HepG2 (cell line): ENCODE data around the gene ELF1. TPM values are rescaled to one million over a fixed set of nuclear protein-coding genes. Genes with fewer than 3 reads are reported as not detected.

ENCODE experiments used
- ATAC-seq: fragments of 200-7000 bp; cut with Tn5 transposase; 3 replicates; pipeline ENCODE4 v1.9.1; 2020; ENCODE audit warnings: mild to moderate bottlenecking, moderate library complexity
- BruUV-seq: library from RNA; stranded (reverse); fragments of 400-500 nt; replicated peaks from 2 replicates; lab custom pipeline; 2021; lab: Mats Ljungman, UMichigan
- CTCF ChIA-PET: fragments of 300-600 bp; formaldehyde crosslinking; extraction: SDS; loops from one replicate; lab custom pipeline; 2021; ENCODE audit warnings: low total read pairs, inconsistent platforms, low intra/inter-chr PET ratio; lab: Yijun Ruan, JAX
- POLR2A ChIA-PET: fragments of 350-600 bp; sonication (Branson Sonifier 250); formaldehyde crosslinking; loops from one replicate; lab custom pipeline; 2020; ENCODE audit warnings: antibody characterized with exemption, inconsistent platforms; lab: Yijun Ruan, JAX
- DNase-seq: peaks from one replicate; pipeline ENCODE4 v3.0.0-alpha.2; 2015; ENCODE audit warnings: low spot score
- FAIRE-seq: peaks from 3 replicates; lab custom pipeline; 2011; peaks lifted over from hg19 to GRCh38; lab: Jason Lieb, UNC
- H2AFZ ChIP-seq: one replicate; pipeline ENCODE4 v1.6.1; 2011; ENCODE audit warnings: low read length, inconsistent platforms
- H3K27ac ChIP-seq: fragments of 300-600 bp; 3 replicates; pipeline ENCODE4 v1.8.0; 2011; ENCODE audit warnings: mixed run types, mild to moderate bottlenecking, mixed read lengths, low read length, inconsistent platforms; ENCODE audit not compliant: insufficient read depth; ENCODE audit errors: extremely low read length
- H3K27me3 ChIP-seq, 2 experiments: fragments of 200-600 bp in 1 of 2; 2 replicates in 1 of 2; 3 replicates in 1 of 2; pipeline versions ENCODE4 v1.6.0 to v1.8.0; 2011; ENCODE audit warnings: low read length in 2 of 2, mild to moderate bottlenecking in 2 of 2, moderate library complexity in 2 of 2, inconsistent platforms in 1 of 2; ENCODE audit not compliant: insufficient read depth in 2 of 2, control insufficient read depth in 1 of 2
- H3K36me3 ChIP-seq, 2 experiments: fragments of 200-600 bp in 1 of 2; replicated peaks in 1 of 2; 2 replicates in 1 of 2; 3 replicates in 1 of 2; pipeline versions ENCODE4 v1.5.1 to v1.8.0; 2011; ENCODE audit warnings: low read length in 2 of 2, inconsistent platforms in 1 of 2; ENCODE audit not compliant: insufficient read depth in 2 of 2, control insufficient read depth in 1 of 2
- H3K4me1 ChIP-seq: 2 replicates; pipeline ENCODE4 v1.5.1; 2012; ENCODE audit warnings: low read length, inconsistent platforms; ENCODE audit not compliant: insufficient read depth
- H3K4me2 ChIP-seq: 2 replicates; pipeline ENCODE4 v1.6.0; 2011; ENCODE audit warnings: low read depth, low read length, inconsistent platforms
- H3K4me3 ChIP-seq, 3 experiments: fragments of 200-600 bp in 1 of 3; sonication (generic), shearing (Covaris generic) in 1 of 3; replicated peaks in 1 of 3; 2 replicates each; pipeline ENCODE4 v1.5.1; 2011 to 2016; ENCODE audit warnings: low read length in 3 of 3, inconsistent platforms in 2 of 3, low read depth in 2 of 3, mild to moderate bottlenecking in 2 of 3, control low read depth in 1 of 3, mixed read lengths in 1 of 3; ENCODE audit not compliant: insufficient read depth in 1 of 3
- H3K79me2 ChIP-seq: one replicate; pipeline ENCODE4 v1.6.1; 2011; ENCODE audit warnings: low read length, inconsistent platforms; ENCODE audit not compliant: insufficient read depth
- H3K9ac ChIP-seq: 2 replicates; pipeline ENCODE4 v1.6.0; 2011; ENCODE audit warnings: mild to moderate bottlenecking, low read depth, low read length, inconsistent platforms; ENCODE audit not compliant: insufficient read depth
- H3K9me3 ChIP-seq: 2 replicates; pipeline ENCODE4 v1.5.1; 2012; ENCODE audit warnings: mild to moderate bottlenecking, low read length
- H4K20me1 ChIP-seq: 2 replicates; pipeline ENCODE4 v1.6.0; 2011; ENCODE audit warnings: inconsistent platforms, mild to moderate bottlenecking, low read length, moderate library complexity; ENCODE audit not compliant: insufficient read depth
- ARID2 ChIP-seq: sonication (generic); formaldehyde crosslinking; IDR thresholded peaks from 2 replicates; pipeline ENCODE4 v1.8.1; 2022; ENCODE audit warnings: mild to moderate bottlenecking, missing genetic modification reagents, borderline replicate concordance
- HIC2 ChIP-seq: sonication (generic); formaldehyde crosslinking; IDR thresholded peaks from 2 replicates; pipeline ENCODE4 v1.9.0; 2022; ENCODE audit warnings: low read depth, missing genetic modification reagents
- JUND ChIP-seq: sonication (generic); formaldehyde crosslinking; IDR thresholded peaks from 2 replicates; pipeline ENCODE4 v1.8.0; 2022; ENCODE audit warnings: mild to moderate bottlenecking, missing genetic modification reagents
- LCORL ChIP-seq, 2 experiments: fragments of 450-650 bp in 1 of 2; sonication (generic) in 1 of 2; formaldehyde crosslinking in 1 of 2; IDR thresholded peaks; 2 replicates each; pipeline versions ENCODE4 v1.5.0 to v1.6.1; 2017 to 2020; ENCODE audit warnings: antibody characterized with exemption in 1 of 2, missing genetic modification reagents in 1 of 2
- ZNF496 ChIP-seq: sonication (generic); formaldehyde crosslinking; IDR thresholded peaks from 2 replicates; pipeline ENCODE4 v1.8.1; 2023; ENCODE audit warnings: mild to moderate bottlenecking, moderate library complexity, missing genetic modification reagents; ENCODE audit not compliant: insufficient replicate concordance
- ZNF569 ChIP-seq: sonication (generic); formaldehyde crosslinking; IDR thresholded peaks from 2 replicates; pipeline ENCODE4 v1.5.0; 2020; ENCODE audit warnings: mild to moderate bottlenecking, missing genetic modification reagents, moderate library complexity, borderline replicate concordance
- ZNF614 ChIP-seq: IDR thresholded peaks from 2 replicates; pipeline ENCODE4 v1.6.1; 2018; ENCODE audit warnings: missing biosample characterization, missing genetic modification reagents, inconsistent platforms, borderline replicate concordance
- ZNF766 ChIP-seq: sonication (generic); formaldehyde crosslinking; IDR thresholded peaks from 2 replicates; pipeline ENCODE4 v1.5.0; 2020; ENCODE audit warnings: missing genetic modification reagents, borderline replicate concordance
- ZNF772 ChIP-seq: sonication (generic); formaldehyde crosslinking; IDR thresholded peaks from 2 replicates; pipeline ENCODE4 v1.5.0; 2020; ENCODE audit warnings: mild to moderate bottlenecking, missing genetic modification reagents
- WGBS: methylation state at CpG from one replicate; pipeline ENCODE4 v1.1.6; 2017; ENCODE audit warnings: low lambda C conversion rate; 5-methylcytosine and 5-hydroxymethylcytosine counted together
- in situ Hi-C: cut with HindIII; loops from 2 replicates; pipeline ENCODE4 v1.10.0; 2017; ENCODE audit warnings: low pct_unique_long_range_greater_than_20kb; ENCODE audit not compliant: extremely low pct_ligation_motif_present
- intact Hi-C: fragments of 100-400 bp; cut with micrococcal nuclease; formaldehyde crosslinking; loops from one replicate; pipeline ENCODE4 v1.10.0; 2022; ENCODE audit not compliant: unreplicated experiment
- polyA plus RNA-seq, 8 experiments: library from polyadenylated mRNA; depleted of rRNA in 3 of 8; stranded (reverse) in 7 of 8; unstranded in 1 of 8; fragments of >200 nt; fragmentation: Illumina TruSeq in 4 of 8; extraction: Trizol in 4 of 8; gene quantifications; 2 replicates each; pipeline versions ENCODE4 v1.2.1 to v1.2.3, GENCODE V29; 2011 to 2016; ENCODE audit warnings: low read depth in 4 of 8, missing spikeins in 1 of 8, mixed read lengths in 1 of 8; ENCODE audit not compliant: insufficient read depth in 1 of 8
- total RNA-seq, 5 experiments: library from RNA; depleted of rRNA; stranded (reverse); fragments of >200 nt; fragmentation: Illumina TruSeq; extraction: Trizol; gene quantifications; 2 replicates each; pipeline ENCODE4 v1.2.3, GENCODE V29; 2016; ENCODE audit warnings: low read depth in 1 of 5

ELF1 gene
- total and polyA plus RNA-seq, 2 of the 13 experiments (the other 11 are each of a cell fraction or from before 2014, with no cell fraction given), result 24.6 to 71.5 TPM

- FAIRE-seq, result no peak
- peaks cover 0 to 2% of the 10 kb centered on the region in 2 experiments; a peak in 1 of 5 replicates for H3K36me3 ChIP-seq
- TF ChIP-seq LCORL (IDR thresholded peaks at IDR 0.05) (no peak), LCORL (CRISPR knock-in tag; IDR thresholded peaks at IDR 0.05) (no peak), ZNF496 (no peak), JUND (CRISPR knock-in tag) (no peak), HIC2 (CRISPR knock-in tag) (no peak), ZNF614 (CRISPR knock-in tag) (no peak), ZNF569 (CRISPR knock-in tag) (no peak), ARID2 (CRISPR knock-in tag) (no peak), ZNF772 (no peak), ZNF766 (CRISPR knock-in tag) (no peak)
- intact Hi-C loops, result no loop called here
- H3K79me2 ChIP-seq, result peaks cover 93% of the 10 kb centered on the region
- no peak overlapping the region for H3K27ac ChIP-seq
- no peak overlapping the region for H2AFZ ChIP-seq
- no peak for DNase-seq
- no peak overlapping the region for H3K4me3 ChIP-seq
- H3K9ac ChIP-seq, result no peak overlapping the region
- H4K20me1 ChIP-seq, result no peaks in the 10 kb centered on the region; the same call in 1 of the 2 replicates
- ChIA-PET CTCF (no interaction called here), POLR2A (no interaction called here)
- BruUV-seq, result no TSS peak
- H3K27me3 ChIP-seq, result no peaks in the 10 kb centered on the region
- H3K4me1 ChIP-seq, result peaks cover 53% of the 10 kb centered on the region
- in situ Hi-C loops, result no loop called here
- ATAC-seq, result no peak
- H3K4me2 ChIP-seq, result no peak overlapping the region
- no peaks in the 10 kb centered on the region for H3K9me3 ChIP-seq
- 95% methylated on average over 2 of the region's 2 CpGs for WGBS
Observed at GRCh38 chr13:40987606-40988280, 31.4 kb downstream of the ELF1 start.
